HG02798 (cell line): ENCODE results near the gene THRA.

Source experiments
- ATAC-seq: cut with Tn5 transposase; IDR thresholded peaks from one replicate; pipeline ENCODE4 v1.9.1; 2021; ENCODE audit warnings: mild to moderate bottlenecking; ENCODE audit not compliant: unreplicated experiment, poor library complexity

The THRA gene, protein sequence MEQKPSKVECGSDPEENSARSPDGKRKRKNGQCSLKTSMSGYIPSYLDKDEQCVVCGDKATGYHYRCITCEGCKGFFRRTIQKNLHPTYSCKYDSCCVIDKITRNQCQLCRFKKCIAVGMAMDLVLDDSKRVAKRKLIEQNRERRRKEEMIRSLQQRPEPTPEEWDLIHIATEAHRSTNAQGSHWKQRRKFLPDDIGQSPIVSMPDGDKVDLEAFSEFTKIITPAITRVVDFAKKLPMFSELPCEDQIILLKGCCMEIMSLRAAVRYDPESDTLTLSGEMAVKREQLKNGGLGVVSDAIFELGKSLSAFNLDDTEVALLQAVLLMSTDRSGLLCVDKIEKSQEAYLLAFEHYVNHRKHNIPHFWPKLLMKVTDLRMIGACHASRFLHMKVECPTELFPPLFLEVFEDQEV

DNA sequence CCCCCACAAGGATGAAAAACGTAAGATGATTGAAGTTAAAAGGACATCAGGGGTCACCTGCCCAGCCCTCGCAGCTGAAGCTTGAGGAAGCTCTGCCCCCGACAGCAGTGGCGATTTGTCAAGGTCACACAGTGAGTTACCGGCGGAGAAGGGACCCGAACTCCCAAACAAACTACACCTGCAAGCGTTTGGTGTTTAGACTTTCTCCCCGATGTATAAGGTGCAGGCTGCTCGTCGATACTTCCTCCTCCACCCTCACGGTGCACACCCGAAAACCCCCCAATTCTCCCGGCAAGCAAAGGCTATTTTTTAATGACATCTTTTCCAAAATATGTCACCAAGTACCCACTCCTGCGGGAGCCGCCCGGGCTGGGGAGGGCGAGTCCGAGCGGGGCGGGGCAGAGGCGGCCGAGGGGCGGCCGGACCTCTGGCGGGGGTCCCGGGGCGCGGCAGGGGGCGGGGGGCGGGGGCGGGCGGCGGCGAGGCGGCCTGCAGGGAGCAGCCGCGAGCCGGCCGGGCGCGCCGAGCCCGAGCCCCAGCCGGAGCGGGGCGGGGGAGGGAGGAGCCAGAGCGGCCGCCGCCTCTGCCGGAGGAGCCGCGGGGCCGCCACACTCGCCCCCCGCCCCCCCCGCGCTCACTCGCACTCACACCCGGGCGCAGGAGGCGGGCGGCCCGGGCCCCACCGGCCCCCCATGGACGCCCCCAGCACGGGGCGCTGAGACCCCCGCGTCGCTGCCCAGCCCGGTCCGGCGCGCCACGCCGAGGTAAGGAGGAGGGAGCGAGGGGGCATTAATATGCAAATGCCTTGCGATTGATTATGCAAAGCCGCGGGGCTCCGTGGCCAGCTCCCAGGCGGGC, at the start of gene THRA:
TSS of gene THRA (plus strand) at position 637 of the 858 bp plus-strand sequence. CDS start 11,524 bp downstream, outside the sequence.
- ATAC-seq, result peak; percentile 73

DNA sequence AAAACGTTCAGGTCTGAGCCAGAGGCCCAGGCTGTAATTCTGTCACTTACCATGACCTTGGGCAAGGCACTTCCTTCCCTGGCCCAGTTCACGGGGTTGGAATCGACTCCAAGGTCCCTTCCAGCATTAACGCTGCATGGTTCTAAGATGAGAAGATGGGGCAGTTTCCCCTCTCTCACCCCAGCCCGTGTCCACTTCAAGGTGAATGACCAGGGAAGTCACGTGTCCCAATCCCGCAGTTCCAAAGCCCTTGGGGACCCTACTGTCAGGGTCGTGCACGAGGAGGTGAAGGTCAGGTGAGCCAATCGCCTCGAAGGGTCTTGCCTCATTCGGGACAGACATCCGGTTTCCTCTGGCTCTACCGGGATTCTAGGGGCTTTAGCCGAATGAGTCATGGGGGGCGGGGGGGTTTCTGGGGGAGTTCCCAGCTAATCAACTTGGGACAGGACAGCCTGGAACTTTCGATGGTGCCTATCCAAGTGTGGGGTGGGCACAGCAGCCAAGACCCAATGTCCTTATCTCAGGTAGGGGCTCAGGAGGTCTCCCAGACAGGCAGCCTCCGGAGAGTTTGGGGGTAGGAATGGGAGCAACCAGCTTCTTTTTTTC, 48.3 kb upstream of the THRA start:
- ATAC-seq, result no peak

GRCh38 chr17:40015005-40015997, 47.5 kb upstream of the THRA start, which contains the start of gene CSF3:
Gene CSF3, plus strand, starts transcription at chr17:40015440. Its CDS starts 35 bp downstream, at chr17:40015475.
- ATAC-seq, result no peak

DNA sequence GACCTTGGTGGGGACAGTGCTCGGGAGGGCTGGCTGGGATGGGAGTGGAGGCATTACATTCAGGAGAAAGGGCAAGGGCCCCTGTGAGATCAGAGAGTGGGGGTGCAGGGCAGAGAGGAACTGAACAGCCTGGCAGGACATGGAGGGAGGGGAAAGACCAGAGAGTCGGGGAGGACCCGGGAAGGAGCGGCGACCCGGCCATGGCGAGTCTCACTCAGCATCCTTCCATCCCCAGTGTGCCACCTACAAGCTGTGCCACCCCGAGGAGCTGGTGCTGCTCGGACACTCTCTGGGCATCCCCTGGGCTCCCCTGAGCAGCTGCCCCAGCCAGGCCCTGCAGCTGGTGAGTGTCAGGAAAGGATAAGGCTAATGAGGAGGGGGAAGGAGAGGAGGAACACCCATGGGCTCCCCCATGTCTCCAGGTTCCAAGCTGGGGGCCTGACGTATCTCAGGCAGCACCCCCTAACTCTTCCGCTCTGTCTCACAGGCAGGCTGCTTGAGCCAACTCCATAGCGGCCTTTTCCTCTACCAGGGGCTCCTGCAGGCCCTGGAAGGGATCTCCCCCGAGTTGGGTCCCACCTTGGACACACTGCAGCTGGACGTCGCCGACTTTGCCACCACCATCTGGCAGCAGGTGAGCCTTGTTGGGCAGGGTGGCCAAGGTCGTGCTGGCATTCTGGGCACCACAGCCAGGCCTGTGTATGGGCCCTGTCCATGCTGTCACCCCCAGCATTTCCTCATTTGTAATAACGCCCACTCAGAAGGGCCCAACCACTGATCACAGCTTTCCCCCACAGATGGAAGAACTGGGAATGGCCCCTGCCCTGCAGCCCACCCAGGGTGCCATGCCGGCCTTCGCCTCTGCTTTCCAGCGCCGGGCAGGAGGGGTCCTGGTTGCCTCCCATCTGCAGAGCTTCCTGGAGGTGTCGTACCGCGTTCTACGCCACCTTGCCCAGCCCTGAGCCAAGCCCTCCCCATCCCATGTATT, 46.5 kb upstream of the THRA start:
- no peak for ATAC-seq

DNA sequence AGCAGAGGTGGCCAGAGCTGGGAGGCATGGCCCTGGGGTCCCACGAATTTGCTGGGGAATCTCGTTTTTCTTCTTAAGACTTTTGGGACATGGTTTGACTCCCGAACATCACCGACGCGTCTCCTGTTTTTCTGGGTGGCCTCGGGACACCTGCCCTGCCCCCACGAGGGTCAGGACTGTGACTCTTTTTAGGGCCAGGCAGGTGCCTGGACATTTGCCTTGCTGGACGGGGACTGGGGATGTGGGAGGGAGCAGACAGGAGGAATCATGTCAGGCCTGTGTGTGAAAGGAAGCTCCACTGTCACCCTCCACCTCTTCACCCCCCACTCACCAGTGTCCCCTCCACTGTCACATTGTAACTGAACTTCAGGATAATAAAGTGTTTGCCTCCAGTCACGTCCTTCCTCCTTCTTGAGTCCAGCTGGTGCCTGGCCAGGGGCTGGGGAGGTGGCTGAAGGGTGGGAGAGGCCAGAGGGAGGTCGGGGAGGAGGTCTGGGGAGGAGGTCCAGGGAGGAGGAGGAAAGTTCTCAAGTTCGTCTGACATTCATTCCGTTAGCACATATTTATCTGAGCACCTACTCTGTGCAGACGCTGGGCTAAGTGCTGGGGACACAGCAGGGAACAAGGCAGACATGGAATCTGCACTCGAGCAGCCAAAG, 45.2 kb upstream of the THRA start:
- ATAC-seq, result no peak

GRCh38 chr17:40018211-40019121, 44.3 kb upstream of the THRA start:
- ATAC-seq, result no peak

GRCh38 chr17:40019140-40019991, 43.4 kb upstream of the THRA start:
- ATAC-seq, result no peak

DNA sequence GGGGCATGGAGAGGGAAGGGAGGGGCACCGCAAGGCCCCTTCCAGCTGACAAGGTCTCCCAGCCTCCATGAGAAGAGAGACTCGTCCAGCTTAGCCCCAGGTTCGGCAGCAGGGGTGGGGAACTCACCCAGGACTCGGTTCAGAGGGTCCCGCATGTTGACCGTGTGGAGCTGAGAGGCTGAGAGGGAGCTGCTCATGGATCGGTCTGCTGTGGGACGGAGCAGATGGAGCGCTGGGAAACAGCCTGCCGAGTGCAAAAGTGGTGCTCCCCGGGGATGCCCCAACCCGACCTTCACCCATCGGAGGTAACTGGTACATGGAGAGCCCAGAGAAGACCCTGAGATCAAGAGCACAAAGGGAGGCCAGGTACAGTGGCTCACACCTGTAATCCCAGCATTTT, 42.6 kb upstream of the THRA start:
- ATAC-seq, result no peak

DNA sequence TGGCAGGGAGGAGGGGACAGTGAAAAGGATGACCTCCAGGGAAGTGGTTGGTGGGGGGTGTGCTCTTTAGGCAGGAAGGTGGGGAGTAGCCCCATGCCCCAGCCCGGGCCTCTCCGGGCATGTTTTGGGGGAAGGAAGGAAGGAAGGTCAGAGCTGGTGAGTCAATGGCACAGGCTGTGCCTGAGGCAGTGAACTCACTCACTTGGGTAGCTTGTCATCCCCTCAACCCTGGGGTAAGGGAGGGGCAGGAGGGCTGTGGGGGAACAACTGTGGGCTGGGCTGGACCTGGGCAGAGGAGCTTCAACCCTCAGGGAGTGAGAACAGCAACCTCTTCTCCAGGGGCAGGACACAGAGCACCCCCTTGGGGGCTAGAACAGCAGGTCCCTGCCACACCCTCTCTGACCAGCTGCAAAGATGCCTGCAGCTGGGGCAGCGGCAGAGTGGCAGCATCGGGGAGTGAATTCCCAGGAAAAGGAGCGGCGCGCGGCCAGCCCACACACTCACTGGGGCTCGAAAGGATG, 41.3 kb upstream of the THRA start:
- ATAC-seq, result no peak

- ATAC-seq, result no peak
Observed at GRCh38 chr17:40022497-40022896, 40.3 kb upstream of the THRA start.

DNA sequence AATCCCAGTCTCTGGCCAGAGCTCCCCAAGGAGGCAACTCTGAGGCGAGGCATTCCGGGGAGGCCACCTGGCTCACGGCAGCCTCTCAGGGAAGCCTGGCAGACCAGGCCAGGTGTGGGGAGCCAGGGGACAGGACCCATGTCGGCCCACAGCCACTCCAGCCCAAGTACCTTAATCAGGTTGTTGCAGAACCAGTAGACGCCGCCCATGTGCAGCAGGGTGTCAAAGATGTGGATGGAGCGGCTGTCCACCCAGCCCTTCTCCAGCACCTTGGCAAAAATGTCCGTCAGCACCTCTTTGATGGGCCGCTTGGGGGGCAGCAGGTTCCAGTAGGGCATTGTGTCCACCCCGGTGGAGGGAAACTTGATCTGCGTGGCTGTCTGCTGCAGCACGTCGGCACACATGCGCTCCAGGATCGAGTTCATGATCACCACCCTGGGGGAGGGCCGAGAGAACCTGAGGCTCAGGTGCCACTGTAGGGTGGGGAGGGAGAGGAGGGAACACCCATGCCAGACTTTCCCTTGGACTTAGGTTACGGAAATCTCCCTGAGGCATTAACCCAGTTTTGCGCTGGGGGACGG, 39.7 kb upstream of the THRA start:
- ATAC-seq, result no peak

DNA sequence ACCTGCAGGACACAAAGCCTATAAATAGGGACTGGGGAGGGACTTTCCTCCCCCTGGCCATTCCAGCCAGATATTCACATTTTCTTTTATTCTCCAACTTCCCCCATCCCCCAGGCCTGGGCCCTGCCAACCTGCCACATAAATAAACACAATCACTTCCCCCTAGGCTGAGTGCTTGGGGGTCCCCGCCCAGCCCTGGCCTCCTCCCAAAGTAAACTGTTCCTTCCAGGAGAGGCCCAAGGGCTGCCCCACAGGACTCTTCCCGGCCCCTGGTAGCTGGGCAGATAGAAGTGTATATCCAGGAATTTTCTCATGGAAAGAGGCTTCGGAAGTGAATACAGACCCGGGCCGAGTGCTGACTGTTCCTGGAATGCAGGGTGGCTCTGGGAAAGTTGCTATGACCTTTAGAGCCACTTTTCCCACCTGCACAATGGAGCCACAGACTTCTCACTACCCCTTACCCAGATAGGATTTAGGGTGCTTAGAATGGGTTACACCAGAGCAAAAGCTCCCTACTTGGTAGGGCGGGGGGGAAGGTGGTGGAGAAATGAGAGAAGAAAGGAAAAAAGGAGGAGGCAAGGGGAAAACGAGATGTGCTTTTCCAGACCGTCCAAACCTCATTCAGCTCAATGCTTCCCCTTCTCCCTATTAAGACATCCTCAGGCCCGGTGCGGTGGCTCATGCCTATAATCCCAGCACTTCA, 39.0 kb upstream of the THRA start:
- no peak for ATAC-seq

- ATAC-seq, result no peak
Observed at GRCh38 chr17:40024901-40025300, 37.9 kb upstream of the THRA start.

DNA sequence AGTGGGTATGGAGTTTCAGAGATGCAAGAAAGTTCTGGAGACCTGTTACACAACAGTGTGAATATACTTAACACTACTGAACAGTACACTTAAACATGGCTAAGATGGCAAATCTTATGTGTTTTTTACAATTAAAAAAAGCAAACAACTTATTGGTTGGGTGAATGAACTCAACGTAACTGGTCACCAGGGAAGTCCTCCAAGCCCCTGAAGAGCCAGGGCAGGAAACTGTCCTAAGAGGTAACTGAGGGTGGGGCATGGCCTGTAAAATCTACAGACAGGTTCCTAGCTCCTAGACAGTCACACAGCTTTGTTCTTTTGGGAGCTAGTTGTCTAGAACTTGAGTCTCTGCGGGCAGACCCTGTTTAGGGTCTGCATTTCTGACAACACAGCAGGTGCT, 37.2 kb upstream of the THRA start:
- ATAC-seq, result no peak
